H9 (cell line): ENCODE data around the gene KRTAP10-4. TPM values are rescaled to one million over a fixed set of nuclear protein-coding genes. Genes with fewer than 3 reads are reported as not detected.
A peak's percentile ranks its signal among the peaks of the same experiment; 100 is the strongest.

Experiments
- DNase-seq: peaks from one replicate; pipeline ENCODE4 v3.0.0-alpha.2; 2017
- H2AFZ ChIP-seq: one replicate; pipeline ENCODE4 v1.6.1; 2013; ENCODE audit warnings: mild to moderate bottlenecking, low read length, control low read depth, moderate library complexity
- H2AK5ac ChIP-seq: 2 replicates; pipeline ENCODE4 v1.6.1; 2013; ENCODE audit warnings: low read length, control low read depth, mixed read lengths; ENCODE audit not compliant: insufficient read length
- H2BK120ac ChIP-seq: one replicate; pipeline ENCODE4 v1.6.1; 2013; ENCODE audit warnings: low read depth, mild to moderate bottlenecking, low read length, control low read depth, inconsistent platforms; ENCODE audit not compliant: poor library complexity, severe bottlenecking
- H2BK12ac ChIP-seq: 2 replicates; pipeline ENCODE4 v1.6.1; 2013; ENCODE audit warnings: low read length, control low read depth, mixed read lengths, low read depth; ENCODE audit not compliant: insufficient read length
- H2BK15ac ChIP-seq: 2 replicates; pipeline ENCODE4 v1.6.1; 2013; ENCODE audit warnings: low read depth, low read length, control low read depth
- H2BK20ac ChIP-seq: one replicate; pipeline ENCODE4 v1.6.1; 2013; ENCODE audit warnings: low read depth, mild to moderate bottlenecking, low read length, control low read depth, inconsistent platforms; ENCODE audit not compliant: poor library complexity, severe bottlenecking
- H2BK5ac ChIP-seq: 2 replicates; pipeline ENCODE4 v1.6.1; 2013; ENCODE audit warnings: low read length, control low read depth, mixed read lengths; ENCODE audit not compliant: insufficient read length
- H3K14ac ChIP-seq: 2 replicates; pipeline ENCODE4 v1.6.1; 2013; ENCODE audit warnings: low read length, control low read depth; ENCODE audit not compliant: insufficient read depth
- H3K18ac ChIP-seq: 2 replicates; pipeline ENCODE4 v1.6.1; 2013; ENCODE audit warnings: low read depth, mild to moderate bottlenecking, mixed read lengths, low read length, control low read depth; ENCODE audit not compliant: insufficient read length
- H3K23ac ChIP-seq: 2 replicates; pipeline ENCODE4 v1.6.1; 2013; ENCODE audit warnings: low read length, control low read depth, mixed read lengths, low read depth; ENCODE audit not compliant: insufficient read length
- H3K23me2 ChIP-seq: 2 replicates; pipeline ENCODE4 v1.6.1; 2013; ENCODE audit warnings: low read depth, mild to moderate bottlenecking, mixed read lengths, low read length, control low read depth; ENCODE audit not compliant: insufficient read length, poor library complexity, severe bottlenecking
- H3K27ac ChIP-seq: 2 replicates; pipeline ENCODE4 v1.5.1; 2013; ENCODE audit warnings: low read length, control low read depth, mixed read lengths, low read depth; ENCODE audit not compliant: insufficient read length
- H3K27me3 ChIP-seq: 2 replicates; pipeline ENCODE4 v1.6.1; 2013; ENCODE audit warnings: low read length, control low read depth, inconsistent platforms; ENCODE audit not compliant: insufficient read depth
- H3K4ac ChIP-seq: 2 replicates; pipeline ENCODE4 v1.6.1; 2013; ENCODE audit warnings: low read depth, mild to moderate bottlenecking, control low read depth, inconsistent platforms, low read length, moderate library complexity
- H3K4me1 ChIP-seq: 2 replicates; pipeline ENCODE4 v1.6.1; 2013; ENCODE audit warnings: low read length, control low read depth, inconsistent platforms; ENCODE audit not compliant: insufficient read depth
- H3K4me2 ChIP-seq: 2 replicates; pipeline ENCODE4 v1.6.1; 2013; ENCODE audit warnings: low read length, control low read depth, mixed read lengths; ENCODE audit not compliant: insufficient read length, insufficient read depth
- H3K56ac ChIP-seq: 2 replicates; pipeline ENCODE4 v1.6.1; 2013; ENCODE audit warnings: low read depth, mild to moderate bottlenecking, mixed read lengths, low read length, control low read depth; ENCODE audit not compliant: insufficient read length
- H3K79me1 ChIP-seq: 2 replicates; pipeline ENCODE4 v1.6.1; 2013; ENCODE audit warnings: low read depth, mild to moderate bottlenecking, moderate library complexity, low read length, control low read depth, inconsistent platforms; ENCODE audit not compliant: insufficient read depth, poor library complexity, severe bottlenecking
- H3K79me2 ChIP-seq: 2 replicates; pipeline ENCODE4 v1.6.1; 2013; ENCODE audit warnings: low read length, control low read depth, inconsistent platforms; ENCODE audit not compliant: insufficient read depth
- H3K9ac ChIP-seq: 2 replicates; pipeline ENCODE4 v1.6.1; 2013; ENCODE audit warnings: low read length, control low read depth, mixed read lengths; ENCODE audit not compliant: insufficient read length; ENCODE audit errors: extremely low read depth
- H3K9me3 ChIP-seq: one replicate; pipeline ENCODE4 v1.6.1; 2013; ENCODE audit warnings: low read depth, low read length, inconsistent platforms; ENCODE audit not compliant: control insufficient read depth
- H3T11ph ChIP-seq: one replicate; pipeline ENCODE4 v1.6.1; 2013; ENCODE audit warnings: mild to moderate bottlenecking, low read length, control low read depth, inconsistent platforms
- H4K20me1 ChIP-seq: one replicate; pipeline ENCODE4 v1.6.1; 2013; ENCODE audit not compliant: control insufficient read depth, insufficient read length, insufficient read depth
- H4K5ac ChIP-seq: 2 replicates; pipeline ENCODE4 v1.6.1; 2013; ENCODE audit warnings: low read depth, mild to moderate bottlenecking, mixed read lengths, low read length, control low read depth; ENCODE audit not compliant: insufficient read length
- H4K8ac ChIP-seq: replicated peaks from 2 replicates; pipeline ENCODE4 v1.6.1; 2013; ENCODE audit warnings: low read length, control low read depth, mixed read lengths, low read depth; ENCODE audit not compliant: insufficient read length
- H4K91ac ChIP-seq: 2 replicates; pipeline ENCODE4 v1.6.1; 2013; ENCODE audit warnings: low read depth, mild to moderate bottlenecking, moderate library complexity, mixed read lengths, low read length, control low read depth; ENCODE audit not compliant: insufficient read length
- H3K27ac Mint-ChIP-seq, 3 experiments: 2 replicates in 2 of 3; 3 replicates in 1 of 3; pipeline ENCODE4 v1.8.0; 2020 to 2021; ENCODE audit warnings: mixed read lengths in 3 of 3, mild to moderate bottlenecking in 1 of 3, moderate library complexity in 1 of 3
- H3K27me3 Mint-ChIP-seq: 2 replicates; pipeline ENCODE4 v1.8.0; 2021; ENCODE audit warnings: low read depth, mild to moderate bottlenecking, moderate library complexity, mixed read lengths
- H3K36me3 Mint-ChIP-seq, 3 experiments: 2 replicates in 2 of 3; 3 replicates in 1 of 3; pipeline ENCODE4 v1.8.0; 2020 to 2021; ENCODE audit warnings: low read depth in 3 of 3, mixed read lengths in 3 of 3; ENCODE audit not compliant: insufficient read depth in 1 of 3
- H3K4me1 Mint-ChIP-seq, 2 experiments: 2 replicates each; pipeline ENCODE4 v1.8.0; 2020; ENCODE audit warnings: mixed read lengths in 2 of 2
- H3K4me3 Mint-ChIP-seq, 2 experiments: 2 replicates in 1 of 2; 3 replicates in 1 of 2; pipeline ENCODE4 v1.8.0; 2020 to 2021; ENCODE audit warnings: mild to moderate bottlenecking in 2 of 2, mixed read lengths in 2 of 2, moderate library complexity in 1 of 2
- H3K9me3 Mint-ChIP-seq, 2 experiments: 2 replicates in 1 of 2; 3 replicates in 1 of 2; pipeline ENCODE4 v1.8.0; 2020; ENCODE audit warnings: mild to moderate bottlenecking in 2 of 2, mixed read lengths in 2 of 2, moderate library complexity in 1 of 2
- CTCF ChIP-seq: fragments of 200-600 bp; sonication (generic); conservative IDR thresholded peaks from 3 replicates; pipeline ENCODE4 v1.8.0; 2021; ENCODE audit warnings: antibody characterized with exemption, mild to moderate bottlenecking
- whole genome bisulfite sequencing: extraction: QIAGEN DNeasy Blood & Tissue Kit; methylation state at CpG from one replicate; pipeline ENCODE4 v1.1.7; 2013; ENCODE audit warnings: missing lambda C conversion rate, low lambda C conversion rate, mixed read lengths; ENCODE audit not compliant: insufficient read length; ENCODE audit errors: extremely low coverage; 5-methylcytosine and 5-hydroxymethylcytosine counted together
- total RNA-seq: library from RNA; stranded (reverse); gene quantifications from 2 replicates; pipeline ENCODE4 v1.2.1, GENCODE V29; 2021

The KRTAP10-4 gene
- total RNA-seq, 1 experiment from 2014 or later, result not detected

GRCh38 chr21:44531606-44532564, 41.6 kb upstream of the KRTAP10-4 start:
- Mint-ChIP-seq H3K27me3 (peaks cover 4% of the 10 kb centered on the region), H3K4me3 (no peak overlapping the region), H3K4me1 (peaks cover 2 to 8% of the 10 kb centered on the region in 2 experiments; a peak in 3 of 4 replicates), H3K9me3 (peaks cover 0 to 5% of the 10 kb centered on the region in 2 experiments; a peak in 2 of 5 replicates), H3K36me3 (peaks cover 0 to 5% (median 0%) of the 10 kb centered on the region in 3 experiments; a peak in 1 of 7 replicates), H3K27ac (peak overlapping the region in 1 of 3 experiments; percentile 6; a peak in 1 of 7 replicates)
- DNase-seq, result no peak
- no peaks in the 10 kb centered on the region for H3K79me1 ChIP-seq
- no peak overlapping the region for H2BK120ac ChIP-seq
- H3K4ac ChIP-seq, result no peak overlapping the region
- no peak overlapping the region for H3K14ac ChIP-seq
- no CpG with 5 or more reads among the region's 30 CpGs for WGBS
- H2BK15ac ChIP-seq, result no peak overlapping the region
- H3K23me2 ChIP-seq, result no peaks in the 10 kb centered on the region
- no peak for TF ChIP-seq CTCF
- H3K79me2 ChIP-seq, result no peaks in the 10 kb centered on the region
- no peak overlapping the region for H4K5ac ChIP-seq
- no peak overlapping the region for H4K91ac ChIP-seq
- H3K56ac ChIP-seq, result no peak overlapping the region
- no peak overlapping the region for H2BK5ac ChIP-seq
- H3K27ac ChIP-seq, result no peak overlapping the region
- H2BK12ac ChIP-seq, result no peak overlapping the region
- H3K27me3 ChIP-seq, result no peaks in the 10 kb centered on the region
- no peak overlapping the region for H3K9ac ChIP-seq
- H3K9me3 ChIP-seq, result no peaks in the 10 kb centered on the region
- H3T11ph ChIP-seq, result no peak overlapping the region
- H2AFZ ChIP-seq, result no peak overlapping the region
- H3K4me1 ChIP-seq, result no peaks in the 10 kb centered on the region; the same call in 1 of the 2 replicates
- H2AK5ac ChIP-seq, result no peak overlapping the region
- H3K23ac ChIP-seq, result no peak overlapping the region
- no peak overlapping the region for H3K18ac ChIP-seq
- H4K8ac ChIP-seq, result no peak overlapping the region
- H2BK20ac ChIP-seq, result no peak overlapping the region
- no peaks in the 10 kb centered on the region for H4K20me1 ChIP-seq
- no peak overlapping the region for H3K4me2 ChIP-seq
